AG09309 (cell line): Measurements from ENCODE around the gene CHRD.

Source experiments
- DNase-seq: peaks from one replicate; pipeline ENCODE4 v3.0.0-alpha.2; 2010; ENCODE audit warnings: low read depth
- H3K4me3 ChIP-seq: 2 replicates; pipeline ENCODE4 v1.5.1; 2011; ENCODE audit warnings: mild to moderate bottlenecking, low read depth, low read length, moderate library complexity; ENCODE audit not compliant: control insufficient read depth
- CTCF ChIP-seq: IDR thresholded peaks from 2 replicates; pipeline ENCODE4 v1.5.1; 2011; ENCODE audit warnings: mild to moderate bottlenecking, low read depth, low read length, inconsistent platforms; ENCODE audit not compliant: insufficient read depth, control insufficient read depth; ENCODE audit errors: missing control alignments

Gene CHRD

GRCh38 chr3:184372296-184372821, 7.5 kb upstream of the CHRD start:
- no peak for TF ChIP-seq CTCF

GRCh38 chr3:184372911-184373310, 6.9 kb upstream of the CHRD start:
- DNase-seq, result no peak
- H3K4me3 ChIP-seq, result no peak overlapping the region
- no peak for TF ChIP-seq CTCF

More at GRCh38 chr3:184372296-184372821, 7.5 kb upstream of the CHRD start:
- DNase-seq, result no peak
- H3K4me3 ChIP-seq, result no peak overlapping the region

- TF ChIP-seq CTCF, result no peak
- H3K4me3 ChIP-seq, result no peak overlapping the region
- DNase-seq, result no peak
These were observed 6.4 kb upstream of the CHRD start for GRCh38 chr3:184373422-184373821.

- TF ChIP-seq CTCF, result no peak
- no peak for DNase-seq
- H3K4me3 ChIP-seq, result no peak overlapping the region
These were observed 4.0 kb upstream of the CHRD start for GRCh38 chr3:184375747-184376461.

GRCh38 chr3:184377374-184377773, 2.5 kb upstream of the CHRD start:
- no peak for TF ChIP-seq CTCF
- no peak for DNase-seq
- no peak overlapping the region for H3K4me3 ChIP-seq

- TF ChIP-seq CTCF, result no peak
- no peak within 1 kb of the TSS for H3K4me3 ChIP-seq
- DNase-seq, result no peak
These were observed 1.9 kb upstream of the CHRD start, which contains the start of gene THPO for GRCh38 chr3:184377882-184378445. TSS of gene THPO (minus strand) at chr3:184378207. CDS start at chr3:184376259, 1,948 bp downstream.
